T-helper 9 cell (primary cell): ENCODE measurements around the gene HOMER1.
A peak's percentile ranks its signal among the peaks of the same experiment; 100 is the strongest.
"Not testable (repeated sequence)": the region's sequence is repeated elsewhere in the genome, so short reads cannot be mapped to it uniquely, and the experiment has no call there.

Experiments used
- DNase-seq: peaks from one replicate; pipeline ENCODE4 v3.0.0-alpha.2; 2020

HOMER1 gene

GRCh38 chr5:79516331-79516730, 2.4 kb upstream of the HOMER1 start:
- DNase-seq = not testable (repeated sequence)

- DNase-seq = peak; percentile 83
Observed at GRCh38 chr5:79514391-79515105, 614 bp upstream of the HOMER1 start.

DNA sequence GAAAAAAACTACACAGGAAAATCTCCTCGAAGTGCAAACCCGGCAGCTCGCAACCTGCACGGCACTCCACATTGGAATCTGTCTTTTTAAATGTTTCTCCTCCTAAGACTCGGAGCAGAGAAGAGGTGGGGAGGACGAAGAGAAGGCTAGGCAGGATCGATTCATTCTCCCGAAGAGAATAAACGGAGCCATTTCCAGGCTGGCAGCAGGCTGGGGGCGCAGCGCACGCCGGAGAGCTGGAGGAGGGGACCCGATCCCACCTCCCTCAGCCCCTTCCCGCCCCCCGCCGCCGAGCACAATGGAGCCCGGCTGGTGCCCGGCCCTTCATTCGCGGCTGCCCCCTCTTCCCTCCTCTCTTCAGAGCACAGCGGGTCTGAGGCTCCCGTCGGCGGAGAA, 628 bp downstream of the HOMER1 start:
- DNase-seq = no peak

DNA sequence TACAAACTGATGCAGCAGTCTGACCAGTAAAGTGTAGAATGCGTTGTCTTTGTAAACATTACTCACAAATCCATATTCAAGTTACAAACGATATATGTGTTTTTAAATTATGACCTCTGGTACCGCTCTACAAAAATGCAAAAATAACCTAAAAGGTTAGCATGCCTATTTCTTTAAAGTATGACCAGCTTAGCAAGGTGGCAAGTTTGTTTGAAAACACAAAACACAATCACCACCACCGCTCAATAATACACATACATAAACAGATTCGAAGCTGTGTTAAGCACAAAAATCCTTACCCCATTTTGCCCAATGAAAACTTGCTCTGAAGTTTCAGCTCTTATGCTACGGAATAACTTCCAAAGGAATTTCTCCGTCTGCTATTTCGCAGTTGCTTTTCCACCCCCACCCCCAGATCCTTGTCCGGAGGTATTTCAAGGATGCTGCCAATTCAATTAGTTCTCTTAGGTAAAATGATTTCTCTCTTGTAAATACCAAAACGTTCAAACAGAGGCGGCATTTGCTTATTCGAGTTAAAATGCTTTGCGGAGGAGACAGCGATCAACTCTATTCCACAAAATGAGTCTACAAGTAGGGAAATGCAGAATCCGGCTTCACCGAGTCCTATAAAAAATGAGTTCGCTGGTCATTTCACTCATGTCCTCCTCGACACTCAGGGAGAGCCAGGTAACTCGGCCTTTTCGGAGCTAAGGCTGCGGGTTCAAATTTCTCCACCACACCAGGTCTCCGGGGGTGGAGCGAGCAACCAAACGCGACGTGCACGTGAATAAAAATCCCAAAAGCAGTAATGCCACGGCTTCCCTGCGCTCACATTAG, 1.2 kb downstream of the HOMER1 start:
- no peak for DNase-seq

DNA sequence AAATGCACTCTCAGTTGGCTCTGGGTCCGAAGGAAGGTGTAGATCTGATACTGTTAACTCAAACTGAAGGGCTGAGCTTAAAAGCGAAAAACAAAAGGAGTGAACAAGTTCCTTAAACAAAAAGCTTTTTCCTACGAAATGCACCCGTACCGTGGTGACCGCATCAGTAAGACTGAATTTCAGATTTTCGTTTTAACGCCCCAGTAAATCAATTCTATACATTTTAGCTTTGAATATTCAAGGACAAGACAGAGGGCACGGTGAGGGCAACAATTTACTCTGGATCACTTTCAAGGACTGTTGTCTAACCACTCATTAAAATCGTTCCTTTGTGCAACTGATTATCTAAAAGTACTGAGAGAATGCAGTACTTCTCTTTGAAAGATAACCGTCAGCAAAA, 1.9 kb downstream of the HOMER1 start:
- no peak for DNase-seq

- DNase-seq = no peak
Observed at GRCh38 chr5:79510638-79511037, 3.3 kb downstream of the HOMER1 start.

GRCh38 chr5:79509244-79509885, 4.6 kb downstream of the HOMER1 start:
- DNase-seq = no peak

GRCh38 chr5:79508794-79509193, 5.1 kb downstream of the HOMER1 start:
- DNase-seq = no peak

DNA sequence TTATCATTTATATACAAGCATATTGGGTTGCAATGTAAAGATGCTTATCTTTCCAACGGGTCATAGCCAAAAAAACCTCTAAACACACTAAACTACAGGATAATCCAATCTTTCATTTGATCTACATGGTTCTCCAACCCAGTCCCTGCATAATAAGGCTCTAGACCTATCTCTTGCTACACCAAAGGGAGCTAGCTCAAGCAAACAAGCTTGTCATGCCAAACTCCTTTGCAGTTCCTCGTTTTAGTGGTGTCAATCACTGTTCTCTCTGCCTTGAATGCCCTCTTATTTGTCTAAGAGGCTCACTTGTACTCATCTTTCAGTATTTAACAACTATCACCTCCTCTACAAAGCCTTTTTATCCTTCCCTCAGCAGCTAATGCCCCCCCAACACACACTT, 5.6 kb downstream of the HOMER1 start:
- DNase-seq = no peak

DNA sequence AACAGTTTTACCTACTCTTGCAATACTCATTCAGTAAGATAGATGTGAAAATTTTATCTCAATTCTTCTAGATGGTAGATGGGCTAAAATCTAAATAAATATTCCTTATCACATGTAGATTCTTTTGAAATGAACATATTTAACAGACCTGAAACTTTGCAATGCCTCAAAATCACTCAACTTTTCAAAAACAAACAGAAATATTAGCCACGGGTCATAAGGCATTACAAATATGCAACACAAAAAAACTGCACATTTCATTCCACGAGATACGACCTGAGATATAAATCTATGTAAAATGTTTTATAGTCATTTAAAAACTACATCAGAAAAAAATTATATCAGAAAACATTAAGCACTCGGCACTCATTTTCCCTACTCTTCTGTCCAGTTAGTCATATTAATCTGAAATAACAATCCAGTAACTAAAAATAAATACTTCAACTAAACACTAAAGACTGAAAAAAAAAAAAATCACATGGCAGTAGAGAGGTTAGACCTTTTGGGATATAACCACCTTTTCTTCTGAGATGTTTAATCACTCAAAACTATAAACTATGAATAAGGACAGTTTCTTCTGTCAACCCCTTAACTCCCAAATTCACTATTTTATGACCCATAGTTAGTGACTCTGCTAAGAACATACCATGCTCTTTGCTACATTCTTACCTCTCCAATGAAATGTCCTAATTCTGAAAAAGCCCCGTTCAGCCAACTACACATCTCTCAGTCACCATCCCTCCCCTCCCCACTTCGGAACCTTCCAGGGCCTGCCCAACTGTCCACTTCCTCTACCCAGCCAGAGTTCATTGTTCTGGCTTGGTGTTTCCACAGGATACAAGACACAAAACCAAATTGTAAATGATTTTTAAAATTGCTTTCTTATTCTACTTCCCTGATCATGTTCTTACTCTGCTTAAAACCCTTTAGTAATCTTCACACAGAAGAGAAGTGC, 6.4 kb downstream of the HOMER1 start:
- no peak for DNase-seq

DNA sequence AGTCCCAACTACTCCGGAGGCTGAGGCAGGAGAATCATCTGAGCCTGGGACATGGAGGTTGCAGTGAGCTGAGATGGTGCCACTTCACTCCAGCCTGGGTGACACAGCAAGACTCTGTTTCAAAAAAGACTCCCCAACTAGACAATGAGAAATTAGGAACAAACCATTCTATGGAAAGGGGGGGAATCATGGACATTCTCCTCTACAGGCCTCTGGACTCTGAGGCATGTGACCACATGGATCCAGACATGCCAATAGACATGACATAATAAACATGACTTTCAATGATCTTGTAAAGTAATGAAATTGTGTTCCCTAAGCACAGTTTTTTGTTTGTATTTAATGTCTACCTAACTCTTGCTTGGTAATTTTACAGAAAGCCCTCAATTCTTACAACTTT, 8.8 kb downstream of the HOMER1 start:
- no peak for DNase-seq

- no peak for DNase-seq
Observed at GRCh38 chr5:79503794-79504495, 10.0 kb downstream of the HOMER1 start.

- no peak for DNase-seq
Observed at GRCh38 chr5:79499640-79500273, 14.2 kb downstream of the HOMER1 start.

DNA sequence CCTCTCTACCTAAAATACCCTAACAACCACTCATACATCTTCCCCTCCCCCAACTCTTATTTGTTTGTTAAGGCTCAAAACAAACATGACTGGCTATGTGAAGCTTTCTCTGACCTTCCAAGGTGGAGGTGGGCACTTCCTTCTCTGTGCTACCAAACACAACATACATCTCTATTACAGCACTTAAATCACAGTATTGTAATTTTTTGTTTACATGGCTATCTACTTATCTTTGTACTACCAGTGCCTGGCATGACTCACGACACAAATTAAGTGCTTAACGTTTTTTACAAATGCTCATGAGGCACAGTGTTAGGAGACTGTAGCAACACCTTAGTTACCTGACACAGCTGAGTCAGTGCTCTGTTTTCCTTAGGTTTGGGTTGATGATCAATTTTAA, 18.6 kb downstream of the HOMER1 start:
- no peak for DNase-seq

GRCh38 chr5:79493596-79494345, 20.2 kb downstream of the HOMER1 start:
- no peak for DNase-seq

- DNase-seq = no peak
Observed at GRCh38 chr5:79491690-79492317, 22.1 kb downstream of the HOMER1 start.

- no peak for DNase-seq
Observed at GRCh38 chr5:79490323-79490936, 23.5 kb downstream of the HOMER1 start.

GRCh38 chr5:79489773-79490172, 24.2 kb downstream of the HOMER1 start:
- DNase-seq = no peak

DNA sequence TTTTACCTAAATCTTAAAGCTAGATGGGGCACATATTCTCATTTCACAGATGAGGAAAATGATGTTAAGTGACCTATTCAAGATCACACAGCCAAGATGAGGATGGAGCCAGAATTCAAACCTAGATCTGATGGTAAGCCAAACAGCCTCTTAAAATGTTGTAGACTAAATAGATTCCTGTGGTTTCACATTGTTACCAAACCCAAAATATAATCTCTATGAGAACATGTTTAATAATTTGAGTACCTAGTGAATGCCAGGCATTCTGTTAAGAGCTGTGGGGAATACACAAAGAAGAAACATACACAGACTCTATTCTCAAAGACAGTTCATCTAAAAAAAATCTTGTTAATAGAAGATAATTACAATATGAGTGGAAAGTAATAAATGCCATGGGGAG, 25.2 kb downstream of the HOMER1 start:
- DNase-seq = no peak

DNA sequence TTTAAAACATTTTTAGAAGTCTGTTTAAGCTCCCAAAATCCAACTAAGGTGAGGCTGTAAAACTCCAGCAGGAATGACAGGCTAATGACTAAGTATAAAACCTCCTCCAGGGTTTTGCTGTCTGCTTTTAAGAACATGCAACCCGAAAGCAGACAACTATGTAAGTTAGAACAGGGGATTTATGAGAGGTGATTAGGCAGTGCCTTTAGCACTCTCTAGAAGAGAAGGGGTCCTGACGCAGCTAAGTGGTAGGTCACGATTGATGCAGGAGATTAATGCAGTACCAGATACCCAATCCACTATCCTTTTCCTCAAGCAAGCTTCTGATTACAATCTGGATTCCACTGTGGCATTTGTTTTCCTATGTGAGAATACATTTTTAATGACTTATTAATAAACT, 25.9 kb downstream of the HOMER1 start:
- no peak for DNase-seq
